CD4-positive, alpha-beta memory T cell (primary cell): ENCODE measurements around the gene ACOX1. TPM values are rescaled to one million over a fixed set of nuclear protein-coding genes. Genes with fewer than 3 reads are reported as not detected.
A peak's percentile ranks its signal among the peaks of the same experiment; 100 is the strongest.
"Not testable (repeated sequence)": the region's sequence is repeated elsewhere in the genome, so short reads cannot be mapped to it uniquely, and the experiment has no call there.

Experiments used
- CTCF ChIA-PET: fragments of 350-600 bp; sonication (Branson Sonifier 250); formaldehyde crosslinking; loops from one replicate; lab custom pipeline; 2021; ENCODE audit warnings: inconsistent platforms; ENCODE audit not compliant: partially characterized antibody; lab: Charles Lee
- POLR2A ChIA-PET: fragments of 350-600 bp; sonication (Branson Sonifier 250); formaldehyde crosslinking; loops from one replicate; lab custom pipeline; 2021; ENCODE audit not compliant: partially characterized antibody; lab: Charles Lee
- DNase-seq, 5 donors: peaks; one replicate each; pipeline versions ENCODE4 v3.0.0 to v3.0.0-alpha.2; 2020 to 2022; ENCODE audit warnings: mixed read lengths in 1 of 5
- H3K27ac ChIP-seq: one replicate; pipeline ENCODE4 v1.7.0; 2013; ENCODE audit warnings: low read depth, low read length
- H3K27me3 ChIP-seq: 2 replicates; pipeline ENCODE4 v1.7.0; 2013; ENCODE audit warnings: mild to moderate bottlenecking, low read length, moderate library complexity; ENCODE audit not compliant: insufficient read depth
- H3K36me3 ChIP-seq: 2 replicates; pipeline ENCODE4 v1.7.0; 2013; ENCODE audit warnings: mild to moderate bottlenecking, low read length, moderate library complexity; ENCODE audit not compliant: insufficient read depth
- H3K4me1 ChIP-seq: 2 replicates; pipeline ENCODE4 v1.7.0; 2013; ENCODE audit warnings: mild to moderate bottlenecking, low read length, moderate library complexity; ENCODE audit not compliant: insufficient read depth
- H3K4me3 ChIP-seq, 2 donors: one replicate each; pipeline ENCODE4 v1.7.0; 2013; ENCODE audit warnings: low read length in 2 of 2, mild to moderate bottlenecking in 1 of 2
- H3K9me3 ChIP-seq, 2 donors: one replicate each; pipeline ENCODE4 v1.7.0; 2013; ENCODE audit warnings: low read length in 2 of 2, control low read depth in 1 of 2; ENCODE audit not compliant: control insufficient read depth in 1 of 2
- H3K27ac Mint-ChIP-seq, 7 donors: one replicate each; pipeline ENCODE4 v1.8.0; 2020 to 2021; ENCODE audit warnings: mixed read lengths in 7 of 7, mild to moderate bottlenecking in 6 of 7, inconsistent platforms in 3 of 7, moderate library complexity in 3 of 7
- H3K27me3 Mint-ChIP-seq, 2 donors: one replicate each; pipeline ENCODE4 v1.8.0; 2020 to 2021; ENCODE audit warnings: mixed read lengths in 2 of 2
- H3K36me3 Mint-ChIP-seq, 2 donors: one replicate each; pipeline ENCODE4 v1.8.0; 2020 to 2021; ENCODE audit warnings: mixed read lengths in 2 of 2, inconsistent platforms in 1 of 2, mild to moderate bottlenecking in 1 of 2
- H3K4me1 Mint-ChIP-seq, 4 donors: one replicate each; pipeline ENCODE4 v1.8.0; 2020 to 2021; ENCODE audit warnings: mixed read lengths in 4 of 4, mild to moderate bottlenecking in 1 of 4
- H3K4me3 Mint-ChIP-seq, 8 donors: one replicate each; pipeline ENCODE4 v1.8.0; 2020 to 2021; ENCODE audit warnings: mixed read lengths in 8 of 8, mild to moderate bottlenecking in 7 of 8, moderate library complexity in 6 of 8, inconsistent platforms in 3 of 8
- H3K9me3 Mint-ChIP-seq, 8 donors: one replicate each; pipeline ENCODE4 v1.8.0; 2020 to 2021; ENCODE audit warnings: mixed read lengths in 8 of 8, mild to moderate bottlenecking in 5 of 8, inconsistent platforms in 3 of 8, moderate library complexity in 1 of 8
- intact Hi-C: fragments of 100-400 bp; cut with micrococcal nuclease; formaldehyde crosslinking; loops from one replicate; pipeline ENCODE4 v1.15.1; 2023
- polyA plus RNA-seq, 2 donors: library from polyadenylated mRNA; unstranded; fragments of 300-500 nt; fragmentation: Illumina TruSeq; gene quantifications; one replicate each; pipeline ENCODE4 v1.2.3, GENCODE V29; 2021
- total RNA-seq, 2 experiments: library from RNA; stranded (reverse); gene quantifications; one replicate each; pipeline ENCODE4 v1.2.3, GENCODE V29; 2021

The ACOX1 gene
- total and polyA plus RNA-seq, 4 experiments from 2014 or later = 10.2 to 31.7 (median 22.4) TPM

GRCh38 chr17:75970626-75971025, 8.3 kb downstream of the ACOX1 start:
- Histone ChIP-seq H3K36me3 (no peaks in the 10 kb centered on the region), H3K4me3 (no peak overlapping the region), H3K4me1 (no peaks in the 10 kb centered on the region), H3K27me3 (no peaks in the 10 kb centered on the region), H3K27ac (no peak overlapping the region), H3K9me3 (no peaks in the 10 kb centered on the region)
- intact Hi-C loops = no loop called here
- ChIA-PET POLR2A (interaction anchor here (0.5 kb wide), 1 partner anchor 18 kb away, joined by 3 read pairs; no protein-coding TSS in a partner anchor), CTCF (no interaction called here)
- Mint-ChIP-seq H3K27ac (peak overlapping the region in 1 of 7 donors; percentile 16), H3K27me3 (no peaks in the 10 kb centered on the region), H3K9me3 (no peaks in the 10 kb centered on the region), H3K4me1 (peaks cover 6 to 34% (median 14%) of the 10 kb centered on the region in 4 donors), H3K36me3 (peaks cover 12 to 19% of the 10 kb centered on the region in 2 donors), H3K4me3 (no peak overlapping the region)
- no peak for DNase-seq

GRCh38 chr17:75970011-75970523, 8.9 kb downstream of the ACOX1 start:
- H3K4me3 ChIP-seq = no peak overlapping the region
- H3K36me3 ChIP-seq = no peaks in the 10 kb centered on the region
- no peaks in the 10 kb centered on the region for H3K27me3 Mint-ChIP-seq
- no peaks in the 10 kb centered on the region for H3K9me3 Mint-ChIP-seq
- H3K27ac ChIP-seq = no peak overlapping the region
- peaks cover 6 to 32% (median 12%) of the 10 kb centered on the region in 4 donors for H3K4me1 Mint-ChIP-seq
- H3K9me3 ChIP-seq = no peaks in the 10 kb centered on the region
- H3K4me3 Mint-ChIP-seq = no peak overlapping the region
- H3K36me3 Mint-ChIP-seq = peaks cover 12 to 19% of the 10 kb centered on the region in 2 donors
- intact Hi-C loops = no loop called here
- no peak for DNase-seq
- POLR2A ChIA-PET = no interaction called here
- H3K27ac Mint-ChIP-seq = peak overlapping the region in 1 of 7 donors; percentile 43
- no peaks in the 10 kb centered on the region for H3K4me1 ChIP-seq
- CTCF ChIA-PET = interaction anchor here (1.2 kb wide), 1 partner anchor 9 kb away, joined by 3 read pairs; the partner anchor contains the start of genes ACOX1 and TEN1
- no peaks in the 10 kb centered on the region for H3K27me3 ChIP-seq

DNA sequence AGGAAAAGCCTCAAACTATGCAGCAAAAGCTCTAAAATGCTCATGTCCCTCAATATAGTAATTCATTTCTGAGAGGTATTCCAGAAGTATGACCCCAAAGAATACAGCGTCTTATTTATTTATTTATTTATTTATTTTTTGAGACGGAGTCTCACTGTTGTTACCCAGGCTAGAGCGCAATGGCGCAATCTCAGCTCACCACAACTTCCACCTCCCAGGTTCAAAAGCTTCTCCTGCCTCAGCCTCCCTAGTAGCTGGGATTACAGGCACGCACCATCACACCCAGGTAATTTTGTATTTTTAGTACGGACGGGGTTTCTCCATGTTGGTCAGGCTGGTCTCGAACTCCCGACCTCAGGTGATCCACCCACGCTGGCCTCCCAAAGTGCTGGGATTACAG, 9.9 kb downstream of the ACOX1 start:
- H3K9me3 Mint-ChIP-seq, POLR2A ChIA-PET, DNase-seq, H3K4me3 Mint-ChIP-seq, H3K36me3 ChIP-seq, H3K27me3 ChIP-seq, H3K27ac ChIP-seq, H3K27ac Mint-ChIP-seq, intact Hi-C loops, H3K9me3 ChIP-seq, H3K4me1 ChIP-seq, H3K27me3 Mint-ChIP-seq, H3K4me3 ChIP-seq: not testable (repeated sequence)
- Mint-ChIP-seq H3K36me3 (peaks cover 12 to 16% of the 10 kb centered on the region in 2 donors), H3K4me1 (peaks cover 8 to 27% (median 13%) of the 10 kb centered on the region in 4 donors)
- CTCF ChIA-PET = interaction anchor here (0.8 to 1.2 kb wide), 2 partner anchors 10 to 64 kb away, joined by 3 read pairs; partner anchors contain the start of genes ACOX1, MRPL38 and TEN1

DNA sequence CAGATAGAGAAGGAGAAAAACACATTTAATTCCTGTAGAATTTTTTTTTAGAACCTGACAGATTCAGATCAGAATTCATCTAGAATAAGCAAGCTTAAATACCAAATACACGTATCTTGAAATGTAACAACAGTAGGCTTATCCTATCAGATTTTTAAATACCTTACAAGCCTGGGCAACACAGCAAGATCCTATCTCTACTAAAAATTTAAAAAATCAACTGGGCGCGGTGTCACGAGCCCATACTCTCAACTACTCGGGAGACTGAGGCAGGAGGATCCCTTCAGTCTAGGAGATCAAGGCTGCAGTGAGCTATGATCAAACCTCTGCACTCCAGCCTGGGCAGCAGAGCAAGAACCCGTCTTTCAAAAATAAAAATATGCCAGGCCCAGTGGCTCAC, 13.5 kb downstream of the ACOX1 start:
- Histone ChIP-seq H3K27ac (no peak overlapping the region), H3K9me3 (no peaks in the 10 kb centered on the region), H3K27me3 (no peaks in the 10 kb centered on the region), H3K4me3 (no peak overlapping the region), H3K4me1 (no peaks in the 10 kb centered on the region), H3K36me3 (no peaks in the 10 kb centered on the region)
- POLR2A ChIA-PET = interaction anchor here (0.9 kb wide), 1 partner anchor 11 kb away, joined by 4 read pairs; no protein-coding TSS in a partner anchor
- Mint-ChIP-seq H3K36me3 (peaks cover 4 to 10% of the 10 kb centered on the region in 2 donors), H3K27me3 (no peaks in the 10 kb centered on the region), H3K9me3 (no peaks in the 10 kb centered on the region), H3K4me3 (no peak overlapping the region), H3K27ac (no peak overlapping the region), H3K4me1 (peaks cover 6 to 16% (median 10%) of the 10 kb centered on the region in 4 donors)
- intact Hi-C loops = no loop called here
- DNase-seq = no peak
- CTCF ChIA-PET = interaction anchor here (0.7 to 1.3 kb wide), 4 partner anchors 15 to 321 kb away, joined by 3 to 4 read pairs (median 3); no protein-coding TSS in a partner anchor

- Histone ChIP-seq H3K4me3 (no peak overlapping the region), H3K36me3 (peaks cover 15% of the 10 kb centered on the region), H3K4me1 (no peaks in the 10 kb centered on the region), H3K27ac (no peak overlapping the region), H3K27me3 (no peaks in the 10 kb centered on the region), H3K9me3 (no peaks in the 10 kb centered on the region)
- Mint-ChIP-seq H3K4me1 (peaks cover 3 to 8% (median 6%) of the 10 kb centered on the region in 4 donors), H3K27me3 (no peaks in the 10 kb centered on the region), H3K27ac (no peak overlapping the region), H3K4me3 (no peak overlapping the region), H3K36me3 (peaks cover 17 to 35% of the 10 kb centered on the region in 2 donors), H3K9me3 (no peaks in the 10 kb centered on the region)
- no peak for DNase-seq
- ChIA-PET POLR2A (no interaction called here), CTCF (interaction anchor here (1.8 kb wide), 1 partner anchor 55 kb away, joined by 3 read pairs; no protein-coding TSS in a partner anchor)
- intact Hi-C loops = no loop called here
Measured at GRCh38 chr17:75959839-75960511, 19.0 kb downstream of the ACOX1 start.

DNA sequence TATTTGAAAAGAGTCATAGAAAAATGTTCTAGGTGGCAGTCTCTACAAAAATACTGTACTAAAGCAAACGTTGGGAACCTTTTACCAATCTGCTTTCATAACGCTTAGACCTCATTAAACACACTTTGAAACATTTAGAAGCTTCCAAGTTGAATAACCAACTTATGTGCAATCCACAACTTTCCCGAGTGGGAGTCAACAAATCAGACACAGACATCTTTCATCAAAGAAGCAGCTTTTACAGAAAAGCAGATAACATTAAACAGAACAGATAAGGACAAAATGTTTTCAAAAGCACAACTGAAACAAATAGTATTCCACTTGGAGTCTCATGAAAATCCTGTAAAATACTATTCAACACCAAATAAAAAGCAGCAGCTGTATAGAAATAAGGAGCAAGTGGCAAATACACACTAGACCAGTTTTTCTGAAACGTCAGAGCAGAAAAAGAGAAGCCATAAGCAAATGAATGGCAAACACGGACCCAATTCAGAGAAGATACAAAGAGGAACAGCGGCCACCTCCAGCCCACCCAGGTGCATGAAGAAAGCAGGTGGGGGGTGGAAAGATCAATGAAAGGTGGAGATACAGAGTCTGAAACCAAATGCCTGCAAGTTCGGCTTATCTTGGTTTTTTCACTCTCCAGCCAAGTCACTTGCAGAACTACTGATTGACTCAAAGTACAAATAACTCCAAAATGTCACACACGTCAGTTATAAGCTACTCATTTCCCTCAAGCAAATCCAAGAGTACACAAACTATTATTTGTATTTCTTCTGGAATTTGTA, 19.7 kb downstream of the ACOX1 start:
- DNase-seq = no peak
- Histone ChIP-seq H3K27me3 (no peaks in the 10 kb centered on the region), H3K27ac (no peak overlapping the region), H3K4me1 (no peaks in the 10 kb centered on the region), H3K9me3 (no peaks in the 10 kb centered on the region), H3K4me3 (no peak overlapping the region), H3K36me3 (peaks cover 15% of the 10 kb centered on the region)
- CTCF ChIA-PET = interaction anchor here (0.6 to 1.8 kb wide), 2 partner anchors 30 to 55 kb away, joined by 3 read pairs; no protein-coding TSS in a partner anchor
- Mint-ChIP-seq H3K27ac (peak overlapping the region in 1 of 7 donors; percentile 3), H3K9me3 (no peaks in the 10 kb centered on the region), H3K36me3 (peaks cover 17 to 39% of the 10 kb centered on the region in 2 donors), H3K4me3 (no peak overlapping the region), H3K27me3 (no peaks in the 10 kb centered on the region), H3K4me1 (peaks cover 1 to 8% (median 6%) of the 10 kb centered on the region in 4 donors)
- intact Hi-C loops = no loop called here
- POLR2A ChIA-PET = no interaction called here
